Fibroblast of lung (primary cell): ENCODE measurements around the gene NEK10. TPM values are rescaled to one million over a fixed set of nuclear protein-coding genes. Genes with fewer than 3 reads are reported as not detected.

Source experiments
- DNase-seq, 2 donors: peaks; one replicate each; pipeline versions ENCODE4 v3.0.0 to v3.0.0-alpha.2; 2010; ENCODE audit warnings: low read depth in 2 of 2
- H2AFZ ChIP-seq: 2 replicates; pipeline ENCODE4 v1.5.1; 2012; ENCODE audit warnings: low read length, control low read depth, inconsistent platforms
- H3K27ac ChIP-seq: 2 replicates; pipeline ENCODE4 v1.5.1; 2011; ENCODE audit warnings: low read length, control low read depth; ENCODE audit not compliant: insufficient read depth
- H3K27me3 ChIP-seq: 2 replicates; pipeline ENCODE4 v1.5.1; 2011; ENCODE audit warnings: mild to moderate bottlenecking, low read length; ENCODE audit not compliant: control insufficient read depth, insufficient read depth
- H3K36me3 ChIP-seq: 2 replicates; pipeline ENCODE4 v1.5.1; 2011; ENCODE audit warnings: low read length; ENCODE audit not compliant: control insufficient read depth, insufficient read depth
- H3K4me1 ChIP-seq: 2 replicates; pipeline ENCODE4 v1.5.1; 2011; ENCODE audit warnings: low read length; ENCODE audit not compliant: control insufficient read depth, insufficient read depth; ENCODE audit errors: extremely low read depth
- H3K4me2 ChIP-seq: 2 replicates; pipeline ENCODE4 v1.5.1; 2011; ENCODE audit warnings: low read length, control low read depth; ENCODE audit not compliant: insufficient read depth; ENCODE audit errors: extremely low read depth
- H3K4me3 ChIP-seq, 4 experiments: fragments of 200-600 bp in 1 of 4; sonication (generic) in 1 of 4; replicated peaks in 1 of 4; 2 replicates each; pipeline ENCODE4 v1.5.1; 2011 to 2016; ENCODE audit warnings: low read length in 4 of 4, low read depth in 3 of 4, mild to moderate bottlenecking in 3 of 4, control low read depth in 2 of 4, inconsistent platforms in 1 of 4, mixed read lengths in 1 of 4; ENCODE audit not compliant: insufficient read depth in 1 of 4; ENCODE audit errors: control extremely low read depth in 1 of 4
- H3K79me2 ChIP-seq: 2 replicates; pipeline ENCODE4 v1.5.1; 2012; ENCODE audit warnings: mild to moderate bottlenecking, low read length, inconsistent platforms; ENCODE audit not compliant: control insufficient read depth, insufficient read depth
- H3K9ac ChIP-seq: 2 replicates; pipeline ENCODE4 v1.5.1; 2011; ENCODE audit warnings: mild to moderate bottlenecking, low read length, control low read depth; ENCODE audit not compliant: insufficient read depth
- H3K9me3 ChIP-seq: 2 replicates; pipeline ENCODE4 v1.5.1; 2012; ENCODE audit warnings: low read depth, low read length; ENCODE audit not compliant: control insufficient read depth, insufficient read depth
- H4K20me1 ChIP-seq: 2 replicates; pipeline ENCODE4 v1.5.1; 2011; ENCODE audit warnings: low read length; ENCODE audit not compliant: control insufficient read depth, insufficient read depth; ENCODE audit errors: extremely low read depth
- CTCF ChIP-seq, 2 donors: IDR thresholded peaks in 1 of 2; conservative IDR thresholded peaks in 1 of 2; 1 replicate in 1 of 2; 2 replicates in 1 of 2; pipeline ENCODE4 v1.5.1; 2011 to 2012; ENCODE audit warnings: low read length in 2 of 2, control low read depth in 1 of 2, inconsistent platforms in 1 of 2, low read depth in 1 of 2, mild to moderate bottlenecking in 1 of 2
- EZH2 ChIP-seq: IDR thresholded peaks from 2 replicates; pipeline ENCODE4 v1.5.1; 2012; ENCODE audit warnings: low read length, control low read depth, mild to moderate bottlenecking; ENCODE audit errors: missing control alignments
- polyA plus RNA-seq, 2 donors: library from polyadenylated mRNA; depleted of rRNA in 1 of 2; stranded (reverse) in 1 of 2; unstranded in 1 of 2; fragments of >200 nt; gene quantifications; 2 replicates each; pipeline ENCODE4 v1.2.1, GENCODE V29; 2011 to 2012; ENCODE audit warnings: missing spikeins in 1 of 2
- total RNA-seq: library from RNA; depleted of rRNA; stranded (reverse); fragments of >200 nt; gene quantifications from 2 replicates; pipeline ENCODE4 v1.2.1, GENCODE V29; 2014

Gene NEK10
- total and polyA plus RNA-seq, 2 donors (not counting 1 experiment from before 2014, with no cell fraction given) = 1.4 to 23.0 TPM

GRCh38 chr3:27253831-27254230 is 115.4 kb downstream of the NEK10 start:
- no peaks in the 10 kb centered on the region for H4K20me1 ChIP-seq
- no peaks in the 10 kb centered on the region for H3K27me3 ChIP-seq
- H3K4me2 ChIP-seq = no peak overlapping the region
- H3K27ac ChIP-seq = no peak overlapping the region
- H3K4me3 ChIP-seq = no peak overlapping the region
- no peaks in the 10 kb centered on the region for H3K4me1 ChIP-seq
- H3K79me2 ChIP-seq = no peaks in the 10 kb centered on the region
- no peaks in the 10 kb centered on the region for H3K36me3 ChIP-seq
- no peak overlapping the region for H3K9ac ChIP-seq
- DNase-seq = peak; percentile 27 to 45
- no peak overlapping the region for H2AFZ ChIP-seq
- TF ChIP-seq CTCF (conservative IDR thresholded peaks at IDR 0.05 in 1 of 2, IDR thresholded peaks at IDR 0.05 in 1 of 2; ENCODE audit: low read depth in 1 of 2, low read length in 2 of 2) (peak; percentile 50 to 52), EZH2 (no peak)
- no peaks in the 10 kb centered on the region for H3K9me3 ChIP-seq

- H3K4me3 ChIP-seq = no peak overlapping the region
- no peaks in the 10 kb centered on the region for H3K9me3 ChIP-seq
- H3K27me3 ChIP-seq = no peaks in the 10 kb centered on the region
- H4K20me1 ChIP-seq = no peaks in the 10 kb centered on the region
- no peaks in the 10 kb centered on the region for H3K36me3 ChIP-seq
- H3K79me2 ChIP-seq = no peaks in the 10 kb centered on the region
- no peak for TF ChIP-seq EZH2
- no peaks in the 10 kb centered on the region for H3K4me1 ChIP-seq
- no peak overlapping the region for H2AFZ ChIP-seq
- no peak overlapping the region for H3K9ac ChIP-seq
- H3K4me2 ChIP-seq = no peak overlapping the region
- no peak overlapping the region for H3K27ac ChIP-seq
- no peak for DNase-seq
These were observed 115.8 kb downstream of the NEK10 start for GRCh38 chr3:27253391-27253790.

GRCh38 chr3:27252646-27253045 is 116.5 kb downstream of the NEK10 start:
- no peaks in the 10 kb centered on the region for H3K36me3 ChIP-seq
- H3K79me2 ChIP-seq = no peaks in the 10 kb centered on the region
- no peak overlapping the region for H3K27ac ChIP-seq
- peak in 1 of 2 donors; percentile 26 for DNase-seq
- H3K9me3 ChIP-seq = no peaks in the 10 kb centered on the region
- no peaks in the 10 kb centered on the region for H3K27me3 ChIP-seq
- no peak overlapping the region for H3K9ac ChIP-seq
- H4K20me1 ChIP-seq = no peaks in the 10 kb centered on the region
- no peak overlapping the region for H3K4me3 ChIP-seq
- H3K4me1 ChIP-seq = no peaks in the 10 kb centered on the region
- TF ChIP-seq CTCF (conservative IDR thresholded peaks at IDR 0.05 in 1 of 2, IDR thresholded peaks at IDR 0.05 in 1 of 2; ENCODE audit: low read depth in 1 of 2, low read length in 2 of 2) (no peak), EZH2 (no peak)
- no peak overlapping the region for H3K4me2 ChIP-seq
- no peak overlapping the region for H2AFZ ChIP-seq
